Breast epithelium (tissue), 3 donors: Measurements from ENCODE around the gene NTN4.

ENCODE experiments used
- CTCF ChIP-seq, 3 donors: fragments of 450-650 bp; IDR thresholded peaks; one replicate each; pipeline ENCODE4 v1.5.1; 2016 to 2017; ENCODE audit warnings: antibody characterized with exemption in 3 of 3, mild to moderate bottlenecking in 3 of 3, moderate library complexity in 3 of 3
- POLR2A ChIP-seq: fragments of 450-650 bp; IDR thresholded peaks from one replicate; pipeline ENCODE4 v1.6.1; 2016; ENCODE audit warnings: antibody characterized with exemption, mild to moderate bottlenecking, moderate library complexity
- POLR2AphosphoS5 ChIP-seq, 3 donors: sonication (generic); formaldehyde crosslinking; IDR thresholded peaks; one replicate each; pipeline ENCODE4 v1.6.1; 2017; ENCODE audit warnings: antibody characterized with exemption in 3 of 3

GRCh38 chr12:95671265-95671664 is 119.3 kb downstream of the NTN4 start:
- TF ChIP-seq POLR2A (no peak), CTCF (IDR thresholded peaks at IDR 0.05) (no peak), POLR2AphosphoS5 (IDR thresholded peaks at IDR 0.05) (no peak)
